A673 (cell line): Measurements from ENCODE around the gene WHAMM. TPM values are rescaled to one million over a fixed set of nuclear protein-coding genes. Genes with fewer than 3 reads are reported as not detected.

Source experiments
- BruUV-seq: library from RNA; stranded (reverse); fragments of 400-500 nt; replicated peaks from 2 replicates; lab custom pipeline; 2021; lab: Mats Ljungman, UMichigan
- CTCF ChIA-PET: fragments of 300-600 bp; sonication (Branson Sonifier 250); formaldehyde crosslinking; loops from one replicate; lab custom pipeline; 2022; ENCODE audit warnings: antibody characterized with exemption; lab: Charles Lee
- POLR2A ChIA-PET: fragments of 300-600 bp; sonication (Branson Sonifier 250); formaldehyde crosslinking; loops from one replicate; lab custom pipeline; 2022; ENCODE audit warnings: antibody characterized with exemption; ENCODE audit not compliant: low non-redundant PET; lab: Charles Lee
- DNase-seq: peaks from one replicate; pipeline ENCODE4 v3.0.0-alpha.2; 2015; ENCODE audit warnings: low spot score
- H3K27ac ChIP-seq: fragments of 200-600 bp; sonication (generic); 2 replicates; pipeline ENCODE4 v1.5.1; 2016; ENCODE audit warnings: mixed run types, low read depth, mild to moderate bottlenecking, mixed read lengths, antibody characterized with exemption, low read length; ENCODE audit not compliant: poor library complexity, severe bottlenecking
- H3K27me3 ChIP-seq: fragments of 200-600 bp; sonication (generic); replicated peaks from 2 replicates; pipeline ENCODE4 v1.6.1; 2017; ENCODE audit warnings: mixed run types, low read depth, mild to moderate bottlenecking, mixed read lengths, antibody characterized with exemption, low read length; ENCODE audit not compliant: insufficient read depth, poor library complexity
- H3K36me3 ChIP-seq: fragments of 200-600 bp; sonication (generic); 2 replicates; pipeline ENCODE4 v1.6.1; 2016; ENCODE audit warnings: mixed run types, mild to moderate bottlenecking, mixed read lengths, antibody characterized with exemption, low read length; ENCODE audit not compliant: insufficient read depth, poor library complexity, severe bottlenecking
- H3K4me1 ChIP-seq: fragments of 200-600 bp; sonication (generic); 2 replicates; pipeline ENCODE4 v1.6.1; 2017; ENCODE audit warnings: mixed run types, mild to moderate bottlenecking, mixed read lengths, antibody characterized with exemption, low read length; ENCODE audit not compliant: insufficient read depth, poor library complexity, severe bottlenecking
- H3K4me3 ChIP-seq: fragments of 200-600 bp; sonication (generic); 2 replicates; pipeline ENCODE4 v1.5.1; 2016; ENCODE audit warnings: low read depth, mixed run types, mild to moderate bottlenecking, mixed read lengths, low read length; ENCODE audit not compliant: poor library complexity, severe bottlenecking
- H3K9me3 ChIP-seq: fragments of 200-600 bp; sonication (generic); 2 replicates; pipeline ENCODE4 v1.6.1; 2016; ENCODE audit warnings: mixed run types, low read depth, mild to moderate bottlenecking, mixed read lengths, antibody characterized with exemption, low read length; ENCODE audit not compliant: poor library complexity, severe bottlenecking
- EZH2 ChIP-seq: fragments of 200-600 bp; sonication (generic); IDR thresholded peaks from 2 replicates; pipeline ENCODE4 v1.6.1; 2017; ENCODE audit warnings: borderline replicate concordance, low read depth, mild to moderate bottlenecking, mixed read lengths, antibody characterized with exemption, low read length; ENCODE audit not compliant: poor library complexity, severe bottlenecking
- intact Hi-C: fragments of 100-400 bp; cut with micrococcal nuclease; formaldehyde crosslinking; loops from one replicate; pipeline ENCODE4 v1.10.0; 2022; ENCODE audit not compliant: unreplicated experiment
- total RNA-seq: library from RNA; stranded (reverse); gene quantifications from 2 replicates; pipeline ENCODE4 v1.2.3, GENCODE V29; 2021
- TF ChIP-seq, protein P1 (sequence below): fragments of 300-800, 200-600 bp; sonication (generic); conservative IDR thresholded peaks from 2 replicates; pipeline ENCODE4 v1.5.1; 2017; ENCODE audit warnings: low read depth, mild to moderate bottlenecking, antibody characterized with exemption, low read length, moderate library complexity, mixed read lengths

The WHAMM gene
- total RNA-seq, 1 experiment from 2014 or later, result 5.1 TPM

DNA sequence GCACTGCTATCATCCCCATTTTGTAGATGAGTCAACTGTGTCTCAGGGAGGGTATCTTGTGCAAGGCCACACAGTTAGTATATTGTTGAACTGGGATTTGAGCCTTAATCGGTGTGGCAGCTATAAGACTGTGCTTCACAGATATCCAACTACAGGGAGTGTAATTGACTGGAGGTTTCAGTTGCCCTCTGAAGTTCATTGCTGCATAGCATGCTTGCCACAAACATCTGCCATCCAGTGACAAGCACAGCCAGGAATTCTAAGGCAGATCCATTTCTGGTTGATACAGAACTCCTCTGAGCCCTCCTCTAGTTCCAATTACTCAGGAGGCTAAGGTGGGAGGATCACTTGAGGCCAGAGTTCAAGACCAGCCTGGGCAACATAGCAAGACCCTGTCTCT is 19.9 kb upstream of the WHAMM start:
- CTCF ChIA-PET, result no interaction called here
- no peak for DNase-seq
- Histone ChIP-seq H3K27me3 (no peaks in the 10 kb centered on the region), H3K4me3 (no peak overlapping the region), H3K36me3 (no peaks in the 10 kb centered on the region), H3K9me3 (peaks cover 4% of the 10 kb centered on the region), H3K27ac (no peak overlapping the region), H3K4me1 (no peaks in the 10 kb centered on the region)
- no TSS peak for BruUV-seq
- POLR2A ChIA-PET, result no interaction called here
- intact Hi-C loops, result no loop called here
- no peak for TF ChIP-seq EZH2
- TF ChIP-seq, protein P1, sequence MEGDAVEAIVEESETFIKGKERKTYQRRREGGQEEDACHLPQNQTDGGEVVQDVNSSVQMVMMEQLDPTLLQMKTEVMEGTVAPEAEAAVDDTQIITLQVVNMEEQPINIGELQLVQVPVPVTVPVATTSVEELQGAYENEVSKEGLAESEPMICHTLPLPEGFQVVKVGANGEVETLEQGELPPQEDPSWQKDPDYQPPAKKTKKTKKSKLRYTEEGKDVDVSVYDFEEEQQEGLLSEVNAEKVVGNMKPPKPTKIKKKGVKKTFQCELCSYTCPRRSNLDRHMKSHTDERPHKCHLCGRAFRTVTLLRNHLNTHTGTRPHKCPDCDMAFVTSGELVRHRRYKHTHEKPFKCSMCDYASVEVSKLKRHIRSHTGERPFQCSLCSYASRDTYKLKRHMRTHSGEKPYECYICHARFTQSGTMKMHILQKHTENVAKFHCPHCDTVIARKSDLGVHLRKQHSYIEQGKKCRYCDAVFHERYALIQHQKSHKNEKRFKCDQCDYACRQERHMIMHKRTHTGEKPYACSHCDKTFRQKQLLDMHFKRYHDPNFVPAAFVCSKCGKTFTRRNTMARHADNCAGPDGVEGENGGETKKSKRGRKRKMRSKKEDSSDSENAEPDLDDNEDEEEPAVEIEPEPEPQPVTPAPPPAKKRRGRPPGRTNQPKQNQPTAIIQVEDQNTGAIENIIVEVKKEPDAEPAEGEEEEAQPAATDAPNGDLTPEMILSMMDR, result no peak

DNA sequence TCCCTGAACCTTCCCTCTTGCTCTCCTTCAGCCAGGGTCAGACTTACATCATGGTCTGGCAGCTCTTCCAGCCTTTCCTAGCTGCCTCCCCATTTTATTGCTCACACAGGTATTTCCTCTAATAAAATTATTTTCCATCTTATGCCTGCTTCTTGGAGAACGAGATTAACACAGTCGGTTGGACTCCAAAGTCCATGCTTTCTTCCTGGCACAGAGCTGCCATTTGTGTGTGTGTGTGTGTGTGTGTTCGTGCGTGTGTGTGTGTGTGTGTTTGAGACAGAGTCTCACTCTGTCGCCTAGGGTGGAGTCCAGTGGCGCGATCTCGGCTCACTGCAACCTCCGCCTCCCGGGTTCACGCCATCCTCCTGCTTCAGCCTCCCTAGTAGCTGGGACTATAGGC is 19.1 kb upstream of the WHAMM start:
- intact Hi-C loops, result no loop called here
- TF ChIP-seq, protein P1, result no peak
- no peak for TF ChIP-seq EZH2
- Histone ChIP-seq H3K27me3 (no peaks in the 10 kb centered on the region), H3K4me3 (no peak overlapping the region), H3K36me3 (no peaks in the 10 kb centered on the region), H3K27ac (no peak overlapping the region), H3K9me3 (peaks cover 4% of the 10 kb centered on the region), H3K4me1 (no peaks in the 10 kb centered on the region)
- no TSS peak for BruUV-seq
- CTCF ChIA-PET, result no interaction called here
- POLR2A ChIA-PET, result no interaction called here
- no peak for DNase-seq

- Histone ChIP-seq H3K27me3 (no peaks in the 10 kb centered on the region), H3K36me3 (no peaks in the 10 kb centered on the region), H3K4me1 (no peaks in the 10 kb centered on the region), H3K9me3 (peaks cover 4% of the 10 kb centered on the region), H3K27ac (no peak overlapping the region), H3K4me3 (no peak overlapping the region)
- intact Hi-C loops, result no loop called here
- DNase-seq, result no peak
- TF ChIP-seq EZH2, result no peak
- TF ChIP-seq, protein P1, result no peak
- ChIA-PET CTCF (no interaction called here), POLR2A (no interaction called here)
- no TSS peak for BruUV-seq
Measured at GRCh38 chr15:82792068-82792467, 17.4 kb upstream of the WHAMM start.
